Measurements from ENCODE around the gene GALNT3.

Gene GALNT3

DNA sequence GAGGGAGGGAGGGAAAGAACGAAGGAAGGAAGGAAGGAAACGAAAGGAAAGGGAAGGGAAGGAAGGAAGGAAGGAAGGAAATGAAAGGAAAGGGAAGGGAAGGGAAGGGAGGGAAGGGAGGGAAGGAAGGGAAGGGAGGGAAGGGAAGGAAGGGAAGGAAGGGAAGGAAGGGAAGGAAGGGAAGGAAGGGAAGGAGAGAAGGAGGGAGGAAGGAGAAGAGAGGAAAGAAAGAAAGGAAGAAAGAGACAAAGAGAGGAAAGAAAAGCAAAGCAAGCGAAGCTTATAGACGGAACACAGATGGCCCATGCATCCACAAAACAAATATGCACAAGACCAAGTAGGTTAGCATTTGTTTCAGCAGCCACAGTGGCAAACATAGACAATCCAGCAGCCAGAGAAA lies 20.4 kb upstream of the GALNT3 start:
- H3K36me3 ChIP-seq (ENCODE audit: insufficient read depth, low read length) = no peaks in the 10 kb centered on the region
- H3K4me1 ChIP-seq (ENCODE audit: insufficient read depth, low read length) = no peaks in the 10 kb centered on the region
- H3K9ac ChIP-seq (ENCODE audit: low read depth, low read length) = no peak overlapping the region
- no peak overlapping the region for H3K27ac ChIP-seq (ENCODE audit: low read length)
- ATAC-seq (ENCODE audit: insufficient read depth, low read depth) = no peak
- H3K4me2 ChIP-seq (ENCODE audit: insufficient read depth, low read length) = no peak overlapping the region
- H3K27me3 ChIP-seq (ENCODE audit: insufficient read depth, low read length, poor library complexity) = no peaks in the 10 kb centered on the region
- no peak overlapping the region for H3K4me3 ChIP-seq (ENCODE audit: low read depth in 1 of 2, low read length in 2 of 2)
- H3K9me3 ChIP-seq (ENCODE audit: insufficient read depth, low read length, severe bottlenecking) = no peaks in the 10 kb centered on the region
- TF ChIP-seq, protein P1, sequence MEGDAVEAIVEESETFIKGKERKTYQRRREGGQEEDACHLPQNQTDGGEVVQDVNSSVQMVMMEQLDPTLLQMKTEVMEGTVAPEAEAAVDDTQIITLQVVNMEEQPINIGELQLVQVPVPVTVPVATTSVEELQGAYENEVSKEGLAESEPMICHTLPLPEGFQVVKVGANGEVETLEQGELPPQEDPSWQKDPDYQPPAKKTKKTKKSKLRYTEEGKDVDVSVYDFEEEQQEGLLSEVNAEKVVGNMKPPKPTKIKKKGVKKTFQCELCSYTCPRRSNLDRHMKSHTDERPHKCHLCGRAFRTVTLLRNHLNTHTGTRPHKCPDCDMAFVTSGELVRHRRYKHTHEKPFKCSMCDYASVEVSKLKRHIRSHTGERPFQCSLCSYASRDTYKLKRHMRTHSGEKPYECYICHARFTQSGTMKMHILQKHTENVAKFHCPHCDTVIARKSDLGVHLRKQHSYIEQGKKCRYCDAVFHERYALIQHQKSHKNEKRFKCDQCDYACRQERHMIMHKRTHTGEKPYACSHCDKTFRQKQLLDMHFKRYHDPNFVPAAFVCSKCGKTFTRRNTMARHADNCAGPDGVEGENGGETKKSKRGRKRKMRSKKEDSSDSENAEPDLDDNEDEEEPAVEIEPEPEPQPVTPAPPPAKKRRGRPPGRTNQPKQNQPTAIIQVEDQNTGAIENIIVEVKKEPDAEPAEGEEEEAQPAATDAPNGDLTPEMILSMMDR (IDR thresholded peaks at IDR 0.05; ENCODE audit: borderline replicate concordance, extremely low read depth, low read length, poor library complexity, severe bottlenecking) = no peak
- no peak for TF ChIP-seq EZH2 (IDR thresholded peaks at IDR 0.05; ENCODE audit: borderline replicate concordance, low read depth, low read length, severe bottlenecking)
- H2AFZ ChIP-seq (ENCODE audit: low read depth, low read length) = no peak overlapping the region
- H3K79me2 ChIP-seq (ENCODE audit: insufficient read depth, low read length) = no peaks in the 10 kb centered on the region
- no peaks in the 10 kb centered on the region for H4K20me1 ChIP-seq (ENCODE audit: insufficient read depth, low read length)
- no peak for DNase-seq

GRCh38 chr2:165811592-165812370 lies 17.7 kb upstream of the GALNT3 start:
- Histone ChIP-seq H3K4me2 (ENCODE audit: insufficient read depth, low read length) (no peak overlapping the region), H3K9me3 (ENCODE audit: insufficient read depth, low read length, severe bottlenecking) (no peaks in the 10 kb centered on the region), H4K20me1 (ENCODE audit: insufficient read depth, low read length) (no peaks in the 10 kb centered on the region), H3K9ac (ENCODE audit: low read depth, low read length) (no peak overlapping the region), H3K4me1 (ENCODE audit: insufficient read depth, low read length) (no peaks in the 10 kb centered on the region), H3K4me3 (ENCODE audit: low read depth in 1 of 2, low read length in 2 of 2) (no peak overlapping the region), H3K79me2 (ENCODE audit: insufficient read depth, low read length) (no peaks in the 10 kb centered on the region), H3K27ac (ENCODE audit: low read length) (no peak overlapping the region), H2AFZ (ENCODE audit: low read depth, low read length) (no peak overlapping the region), H3K27me3 (ENCODE audit: insufficient read depth, low read length, poor library complexity) (no peaks in the 10 kb centered on the region), H3K36me3 (ENCODE audit: insufficient read depth, low read length) (no peaks in the 10 kb centered on the region)
- DNase-seq (no peak), ATAC-seq (ENCODE audit: insufficient read depth, low read depth) (no peak)
- TF ChIP-seq EZH2 (IDR thresholded peaks at IDR 0.05; ENCODE audit: borderline replicate concordance, low read depth, low read length, severe bottlenecking) = no peak
- TF ChIP-seq, protein P1 (IDR thresholded peaks at IDR 0.05; ENCODE audit: borderline replicate concordance, extremely low read depth, low read length, poor library complexity, severe bottlenecking) = no peak

GRCh38 chr2:165810418-165810817 lies 16.4 kb upstream of the GALNT3 start:
- TF ChIP-seq, protein P1 (IDR thresholded peaks at IDR 0.05; ENCODE audit: borderline replicate concordance, extremely low read depth, low read length, poor library complexity, severe bottlenecking) = no peak
- no peak for TF ChIP-seq EZH2 (IDR thresholded peaks at IDR 0.05; ENCODE audit: borderline replicate concordance, low read depth, low read length, severe bottlenecking)
- no peak overlapping the region for H3K27ac ChIP-seq (ENCODE audit: low read length)
- no peak overlapping the region for H3K9ac ChIP-seq (ENCODE audit: low read depth, low read length)
- H3K4me2 ChIP-seq (ENCODE audit: insufficient read depth, low read length) = no peak overlapping the region
- H3K79me2 ChIP-seq (ENCODE audit: insufficient read depth, low read length) = no peaks in the 10 kb centered on the region
- no peak for ATAC-seq (ENCODE audit: insufficient read depth, low read depth)
- H3K4me3 ChIP-seq (ENCODE audit: low read depth in 1 of 2, low read length in 2 of 2) = no peak overlapping the region
- no peaks in the 10 kb centered on the region for H4K20me1 ChIP-seq (ENCODE audit: insufficient read depth, low read length)
- no peaks in the 10 kb centered on the region for H3K9me3 ChIP-seq (ENCODE audit: insufficient read depth, low read length, severe bottlenecking)
- DNase-seq = no peak
- no peak overlapping the region for H2AFZ ChIP-seq (ENCODE audit: low read depth, low read length)
- no peaks in the 10 kb centered on the region for H3K36me3 ChIP-seq (ENCODE audit: insufficient read depth, low read length)
- no peaks in the 10 kb centered on the region for H3K27me3 ChIP-seq (ENCODE audit: insufficient read depth, low read length, poor library complexity)
- no peaks in the 10 kb centered on the region for H3K4me1 ChIP-seq (ENCODE audit: insufficient read depth, low read length)

All from DND-41 (cell line).